A549 (cell line): ENCODE measurements around the gene MYH14.

ENCODE experiments used
- BHLHE40 ChIP-seq: IDR thresholded peaks from 2 replicates; pipeline ENCODE4 v1.6.1; 2012; ENCODE audit warnings: low read depth, low read length, inconsistent platforms
- CHD2 ChIP-seq: fragments of 150-350 bp; IDR thresholded peaks from 2 replicates; pipeline ENCODE4 v1.6.1; 2014; ENCODE audit warnings: low read length; ENCODE audit not compliant: partially characterized antibody
- ESRRA ChIP-seq: fragments of 150-350 bp; IDR thresholded peaks from 2 replicates; pipeline ENCODE4 v1.6.1; 2014; ENCODE audit warnings: mild to moderate bottlenecking, low read length, borderline replicate concordance
- RAD21 ChIP-seq, 2 experiments: fragments of >200 bp in 1 of 2; sonication (Bioruptor Twin) in 1 of 2; formaldehyde crosslinking in 1 of 2; IDR thresholded peaks in 1 of 2; conservative IDR thresholded peaks in 1 of 2; 2 replicates in 1 of 2; 3 replicates in 1 of 2; pipeline ENCODE4 v1.6.1; 2012 to 2018; ENCODE audit warnings: inconsistent platforms in 1 of 2
- ZFP36 ChIP-seq: fragments of 450-650 bp; IDR thresholded peaks from 2 replicates; pipeline ENCODE4 v1.6.1; 2014; ENCODE audit warnings: borderline replicate concordance; ENCODE audit not compliant: partially characterized antibody
- TF ChIP-seq, protein P1 (sequence below): fragments of >200 bp; sonication (Bioruptor Twin); formaldehyde crosslinking; IDR thresholded peaks from 3 replicates; pipeline ENCODE4 v1.5.1; 2016
- TF ChIP-seq, protein P2 (sequence below): fragments of 200-600 bp; sonication (generic); IDR thresholded peaks from 2 replicates; pipeline ENCODE4 v1.6.1; 2016; ENCODE audit warnings: antibody characterized with exemption, mild to moderate bottlenecking, moderate library complexity

DNA sequence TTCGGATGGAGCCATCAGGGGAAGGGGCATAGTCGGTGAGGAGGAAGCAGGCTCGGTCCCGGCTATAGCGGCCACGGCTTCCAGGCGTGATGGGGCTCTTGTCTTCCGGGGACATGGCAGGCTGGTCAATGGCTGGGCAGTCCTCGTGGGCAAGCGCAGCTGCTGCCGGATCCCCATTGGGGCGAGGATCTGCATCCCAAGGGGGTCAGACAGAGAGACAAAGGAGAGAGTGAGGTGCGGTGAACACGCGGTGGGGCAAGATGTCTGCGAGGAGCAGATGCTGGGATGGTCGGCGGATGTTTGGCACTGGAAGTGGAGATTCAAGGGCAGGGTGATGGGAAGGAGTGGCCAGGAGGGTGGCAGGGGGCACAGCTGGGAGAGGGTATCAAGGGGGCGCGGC is 117.2 kb downstream of the MYH14 start:
- TF ChIP-seq, protein P1, sequence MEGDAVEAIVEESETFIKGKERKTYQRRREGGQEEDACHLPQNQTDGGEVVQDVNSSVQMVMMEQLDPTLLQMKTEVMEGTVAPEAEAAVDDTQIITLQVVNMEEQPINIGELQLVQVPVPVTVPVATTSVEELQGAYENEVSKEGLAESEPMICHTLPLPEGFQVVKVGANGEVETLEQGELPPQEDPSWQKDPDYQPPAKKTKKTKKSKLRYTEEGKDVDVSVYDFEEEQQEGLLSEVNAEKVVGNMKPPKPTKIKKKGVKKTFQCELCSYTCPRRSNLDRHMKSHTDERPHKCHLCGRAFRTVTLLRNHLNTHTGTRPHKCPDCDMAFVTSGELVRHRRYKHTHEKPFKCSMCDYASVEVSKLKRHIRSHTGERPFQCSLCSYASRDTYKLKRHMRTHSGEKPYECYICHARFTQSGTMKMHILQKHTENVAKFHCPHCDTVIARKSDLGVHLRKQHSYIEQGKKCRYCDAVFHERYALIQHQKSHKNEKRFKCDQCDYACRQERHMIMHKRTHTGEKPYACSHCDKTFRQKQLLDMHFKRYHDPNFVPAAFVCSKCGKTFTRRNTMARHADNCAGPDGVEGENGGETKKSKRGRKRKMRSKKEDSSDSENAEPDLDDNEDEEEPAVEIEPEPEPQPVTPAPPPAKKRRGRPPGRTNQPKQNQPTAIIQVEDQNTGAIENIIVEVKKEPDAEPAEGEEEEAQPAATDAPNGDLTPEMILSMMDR, result no peak
- TF ChIP-seq RAD21 (conservative IDR thresholded peaks at IDR 0.05 in 1 of 2, IDR thresholded peaks at IDR 0.05 in 1 of 2) (no peak), ESRRA (no peak), ZFP36 (no peak), BHLHE40 (no peak), CHD2 (no peak)
- TF ChIP-seq, protein P2, sequence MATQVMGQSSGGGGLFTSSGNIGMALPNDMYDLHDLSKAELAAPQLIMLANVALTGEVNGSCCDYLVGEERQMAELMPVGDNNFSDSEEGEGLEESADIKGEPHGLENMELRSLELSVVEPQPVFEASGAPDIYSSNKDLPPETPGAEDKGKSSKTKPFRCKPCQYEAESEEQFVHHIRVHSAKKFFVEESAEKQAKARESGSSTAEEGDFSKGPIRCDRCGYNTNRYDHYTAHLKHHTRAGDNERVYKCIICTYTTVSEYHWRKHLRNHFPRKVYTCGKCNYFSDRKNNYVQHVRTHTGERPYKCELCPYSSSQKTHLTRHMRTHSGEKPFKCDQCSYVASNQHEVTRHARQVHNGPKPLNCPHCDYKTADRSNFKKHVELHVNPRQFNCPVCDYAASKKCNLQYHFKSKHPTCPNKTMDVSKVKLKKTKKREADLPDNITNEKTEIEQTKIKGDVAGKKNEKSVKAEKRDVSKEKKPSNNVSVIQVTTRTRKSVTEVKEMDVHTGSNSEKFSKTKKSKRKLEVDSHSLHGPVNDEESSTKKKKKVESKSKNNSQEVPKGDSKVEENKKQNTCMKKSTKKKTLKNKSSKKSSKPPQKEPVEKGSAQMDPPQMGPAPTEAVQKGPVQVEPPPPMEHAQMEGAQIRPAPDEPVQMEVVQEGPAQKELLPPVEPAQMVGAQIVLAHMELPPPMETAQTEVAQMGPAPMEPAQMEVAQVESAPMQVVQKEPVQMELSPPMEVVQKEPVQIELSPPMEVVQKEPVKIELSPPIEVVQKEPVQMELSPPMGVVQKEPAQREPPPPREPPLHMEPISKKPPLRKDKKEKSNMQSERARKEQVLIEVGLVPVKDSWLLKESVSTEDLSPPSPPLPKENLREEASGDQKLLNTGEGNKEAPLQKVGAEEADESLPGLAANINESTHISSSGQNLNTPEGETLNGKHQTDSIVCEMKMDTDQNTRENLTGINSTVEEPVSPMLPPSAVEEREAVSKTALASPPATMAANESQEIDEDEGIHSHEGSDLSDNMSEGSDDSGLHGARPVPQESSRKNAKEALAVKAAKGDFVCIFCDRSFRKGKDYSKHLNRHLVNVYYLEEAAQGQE, result no peak
